Measurements from ENCODE around the gene FAH. TPM values are rescaled to one million over a fixed set of nuclear protein-coding genes. Genes with fewer than 3 reads are reported as not detected.

Gene FAH
- total and polyA plus RNA-seq, 2 experiments from 2014 or later = 16.3 to 20.3 TPM

DNA sequence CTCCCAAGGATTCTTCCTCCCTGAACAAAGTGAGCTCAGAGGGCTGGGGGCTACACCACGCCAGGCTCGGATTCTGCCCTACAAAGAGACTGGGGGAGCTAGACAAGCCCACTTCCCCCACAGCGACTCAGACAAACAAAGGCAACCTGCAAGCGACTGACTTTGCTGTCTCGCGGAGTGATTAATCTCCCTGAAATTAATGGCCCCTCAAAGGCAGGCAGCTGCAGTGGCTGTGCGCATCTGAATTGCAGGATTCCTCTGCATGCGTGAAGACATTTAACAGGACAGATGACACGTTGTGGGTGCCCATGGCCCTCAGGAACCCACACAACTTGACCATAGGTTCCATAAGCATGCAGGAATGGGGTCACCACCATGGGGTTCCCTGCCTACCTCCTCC is 80.8 kb downstream of the FAH start (continued):
- TF ChIP-seq, protein P1, sequence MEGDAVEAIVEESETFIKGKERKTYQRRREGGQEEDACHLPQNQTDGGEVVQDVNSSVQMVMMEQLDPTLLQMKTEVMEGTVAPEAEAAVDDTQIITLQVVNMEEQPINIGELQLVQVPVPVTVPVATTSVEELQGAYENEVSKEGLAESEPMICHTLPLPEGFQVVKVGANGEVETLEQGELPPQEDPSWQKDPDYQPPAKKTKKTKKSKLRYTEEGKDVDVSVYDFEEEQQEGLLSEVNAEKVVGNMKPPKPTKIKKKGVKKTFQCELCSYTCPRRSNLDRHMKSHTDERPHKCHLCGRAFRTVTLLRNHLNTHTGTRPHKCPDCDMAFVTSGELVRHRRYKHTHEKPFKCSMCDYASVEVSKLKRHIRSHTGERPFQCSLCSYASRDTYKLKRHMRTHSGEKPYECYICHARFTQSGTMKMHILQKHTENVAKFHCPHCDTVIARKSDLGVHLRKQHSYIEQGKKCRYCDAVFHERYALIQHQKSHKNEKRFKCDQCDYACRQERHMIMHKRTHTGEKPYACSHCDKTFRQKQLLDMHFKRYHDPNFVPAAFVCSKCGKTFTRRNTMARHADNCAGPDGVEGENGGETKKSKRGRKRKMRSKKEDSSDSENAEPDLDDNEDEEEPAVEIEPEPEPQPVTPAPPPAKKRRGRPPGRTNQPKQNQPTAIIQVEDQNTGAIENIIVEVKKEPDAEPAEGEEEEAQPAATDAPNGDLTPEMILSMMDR (conservative IDR thresholded peaks at IDR 0.05; ENCODE audit: low read depth in 2 of 2) = no peak

DNA sequence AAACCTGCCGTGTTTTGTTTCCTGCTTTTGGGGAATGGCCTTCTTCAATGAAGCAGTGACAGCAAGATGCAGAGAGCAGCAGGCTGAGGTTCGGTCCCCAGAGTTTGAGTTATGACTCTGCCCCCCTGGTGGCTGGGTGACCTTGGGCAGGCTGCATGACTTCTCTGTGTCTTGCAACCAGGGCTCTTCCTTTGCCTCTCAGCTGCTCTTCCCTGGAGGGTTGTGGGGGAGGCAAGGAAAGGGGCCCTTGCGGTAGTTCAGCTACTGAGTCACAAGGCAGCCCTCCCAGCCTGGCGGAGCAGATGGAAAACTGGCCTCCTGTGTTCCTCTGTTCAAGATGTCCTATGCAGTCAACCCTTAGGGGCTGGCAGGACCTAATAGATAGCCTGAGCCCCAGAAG is 82.1 kb downstream of the FAH start:
- peak; percentile 73 for DNase-seq (ENCODE audit: low spot score)
- H3K79me2 ChIP-seq (replicated peaks; ENCODE audit: insufficient read depth) = no peaks in the 10 kb centered on the region
- H3F3A ChIP-seq (replicated peaks; ENCODE audit: low read depth) = no peaks in the 10 kb centered on the region

More for the DNA sequence above, 82.1 kb downstream of the FAH start:
- no peaks in the 10 kb centered on the region for H3K27me3 ChIP-seq (ENCODE audit: insufficient read depth)
- Mint-ChIP-seq H3K36me3 (ENCODE audit: low read depth) (no peaks in the 10 kb centered on the region), H3K27ac (no peak overlapping the region), H3K27me3 (ENCODE audit: insufficient read depth, low read depth, poor library complexity) (peaks cover 9% of the 10 kb centered on the region), H3K4me3 (no peak overlapping the region), H3K4me1 (peaks cover 8% of the 10 kb centered on the region), H3K9me3 (no peaks in the 10 kb centered on the region)
- H3K4me3 ChIP-seq = no peak overlapping the region
- no peaks in the 10 kb centered on the region for H3K9me2 ChIP-seq (ENCODE audit: insufficient read depth)
- TF ChIP-seq JUNB (IDR thresholded peaks at IDR 0.05; ENCODE audit: unreplicated experiment) = no peak
- TF ChIP-seq STAT1 (IDR thresholded peaks at IDR 0.05; ENCODE audit: unreplicated experiment) = no peak
- no peak for TF ChIP-seq EZH2phosphoT487 (IDR thresholded peaks at IDR 0.05; ENCODE audit: unreplicated experiment)
- TF ChIP-seq ZNF331 (CRISPR knock-in tag; IDR thresholded peaks at IDR 0.05; ENCODE audit: low read depth) = no peak
- TF ChIP-seq, protein P1 (conservative IDR thresholded peaks at IDR 0.05; ENCODE audit: low read depth in 2 of 2) = peak; percentile 78 to 79
- no peak for TF ChIP-seq EZH2 (IDR thresholded peaks at IDR 0.05; ENCODE audit: low read depth, unreplicated experiment)
- TF ChIP-seq ZNF114 (CRISPR knock-in tag; IDR thresholded peaks at IDR 0.05) = no peak
- peak; percentile 91 for ATAC-seq
- H2AFZ ChIP-seq = peak overlapping the region; percentile 85
- H4K20me1 ChIP-seq (replicated peaks; ENCODE audit: insufficient read depth) = no peaks in the 10 kb centered on the region
- H3K36me3 ChIP-seq (ENCODE audit: insufficient read depth) = no peaks in the 10 kb centered on the region
- no peak overlapping the region for H3K4me2 ChIP-seq
- H3K4me1 ChIP-seq (ENCODE audit: insufficient read depth) = peaks cover 4% of the 10 kb centered on the region; the same call in 1 of the 2 replicates
- H3K27ac ChIP-seq (ENCODE audit: low read depth) = no peak overlapping the region

Other genes with a start within 250 kb of the FAH start
- not detected in 2 replicates for gene BCL2A1, start 181.8 kb upstream of the FAH start, total RNA-seq (2014; rRNA removed; shearing (Covaris generic))
- 0.28 TPM in 1 of 2 replicates, not detected in the other for gene BCL2A1, start 181.8 kb upstream of the FAH start, polyA plus RNA-seq (2016; fragmentation: Nextera tagmentation; extraction: Ambion mirVana)
- gene ZFAND6, start 93.3 kb upstream of the FAH start, total RNA-seq (2014; rRNA removed; shearing (Covaris generic)) = 292 and 346 TPM in 2 replicates
- 169 and 205 TPM in 2 replicates for gene ZFAND6, start 93.3 kb upstream of the FAH start, polyA plus RNA-seq (2016; fragmentation: Nextera tagmentation; extraction: Ambion mirVana)
- gene CTXND1, start 99.2 kb downstream of the FAH start, total RNA-seq (2014; rRNA removed; shearing (Covaris generic)) = not detected in 2 replicates
- gene CTXND1, start 99.2 kb downstream of the FAH start, polyA plus RNA-seq (2016; fragmentation: Nextera tagmentation; extraction: Ambion mirVana) = 0.05 TPM in 1 of 2 replicates, not detected in the other